A549 (cell line): ENCODE results near the gene SEMA3B. TPM values are rescaled to one million over a fixed set of nuclear protein-coding genes. Genes with fewer than 3 reads are reported as not detected.
A peak's percentile ranks its signal among the peaks of the same experiment; 100 is the strongest.

Source experiments
- ATAC-seq, 2 experiments: fragments of 200-7000 bp in 1 of 2; fragments of >200 bp in 1 of 2; cut with Nextera tagmentation in 1 of 2; cut with Tn5 transposase in 1 of 2; 3 replicates each; pipeline versions ENCODE4 v1.8.0 to v1.9.1; 2018 to 2020; ENCODE audit warnings: mild to moderate bottlenecking in 1 of 2, moderate library complexity in 1 of 2
- CTCF ChIA-PET: fragments of 300-600 bp; sonication (Branson Sonifier 250); formaldehyde crosslinking; extraction: SDS; loops from one replicate; lab custom pipeline; 2021; ENCODE audit warnings: antibody characterized with exemption, inconsistent platforms; lab: Yijun Ruan, JAX
- POLR2A ChIA-PET: fragments of 350-600 bp; formaldehyde crosslinking; extraction: SDS; loops from one replicate; lab custom pipeline; 2021; ENCODE audit warnings: antibody characterized with exemption, inconsistent platforms; lab: Yijun Ruan, JAX
- DNase-seq, 2 experiments: peaks; one replicate each; pipeline versions ENCODE4 v3.0.0 to v3.0.0-alpha.2; 2011 to 2016; ENCODE audit warnings: low read depth in 1 of 2, low spot score in 1 of 2
- FAIRE-seq: peaks from 2 replicates; lab custom pipeline; 2011; peaks lifted over from hg19 to GRCh38; lab: Jason Lieb, UNC
- H3K27ac ChIP-seq, 2 experiments: fragments of >200 bp; sonication (Bioruptor Twin); formaldehyde crosslinking; 3 replicates each; pipeline ENCODE4 v1.5.1; 2016 to 2017
- H3K4me1 ChIP-seq: fragments of >200 bp; sonication (Bioruptor Twin); formaldehyde crosslinking; 3 replicates; pipeline ENCODE4 v1.6.1; 2016
- H3K4me2 ChIP-seq: fragments of >200 bp; sonication (Bioruptor Twin); formaldehyde crosslinking; 3 replicates; pipeline ENCODE4 v1.6.1; 2016
- H3K4me3 ChIP-seq: fragments of >200 bp; sonication (Bioruptor Twin); formaldehyde crosslinking; 3 replicates; pipeline ENCODE4 v1.5.1; 2016
- H3K9me3 ChIP-seq: fragments of >200 bp; sonication (Bioruptor Twin); formaldehyde crosslinking; 3 replicates; pipeline ENCODE4 v1.6.1; 2016
- CEBPB ChIP-seq, 2 experiments: fragments of >200 bp in 1 of 2; sonication (Bioruptor Twin) in 1 of 2; formaldehyde crosslinking in 1 of 2; IDR thresholded peaks; 2 replicates each; pipeline ENCODE4 v1.6.1; 2012 to 2016
- EP300 ChIP-seq, 2 experiments: fragments of >200 bp; sonication (Bioruptor Twin); formaldehyde crosslinking; IDR thresholded peaks; 2 replicates in 1 of 2; 3 replicates in 1 of 2; pipeline ENCODE4 v1.6.1; 2016 to 2017
- FOXS1 ChIP-seq: fragments of 250-450 bp; sonication (Bioruptor Pico); IDR thresholded peaks from 2 replicates; pipeline ENCODE4 v1.5.0; 2020; ENCODE audit warnings: mild to moderate bottlenecking, moderate library complexity
- GATA3 ChIP-seq: IDR thresholded peaks from 2 replicates; pipeline ENCODE4 v1.6.1; 2012; ENCODE audit warnings: borderline replicate concordance
- HOXA7 ChIP-seq: fragments of 250-450 bp; sonication (Bioruptor Pico); IDR thresholded peaks from 2 replicates; pipeline ENCODE4 v1.5.0; 2020; ENCODE audit warnings: mild to moderate bottlenecking, moderate library complexity
- KDM1A ChIP-seq: fragments of 200-600 bp; sonication (generic); IDR thresholded peaks from 2 replicates; pipeline ENCODE4 v1.6.1; 2016; ENCODE audit warnings: low read depth, mild to moderate bottlenecking
- MAZ ChIP-seq: fragments of 150-350 bp; IDR thresholded peaks from 2 replicates; pipeline ENCODE4 v1.6.1; 2014; ENCODE audit warnings: antibody characterized with exemption, low read depth, low read length, borderline replicate concordance
- MYC ChIP-seq: IDR thresholded peaks from 2 replicates; pipeline ENCODE4 v1.6.1; 2012; ENCODE audit warnings: mild to moderate bottlenecking, inconsistent platforms, low read length, improper control_type of control experiment, borderline replicate concordance
- PHF8 ChIP-seq: fragments of 200-600 bp; sonication (generic); IDR thresholded peaks from 2 replicates; pipeline ENCODE4 v1.6.1; 2016; ENCODE audit warnings: low read depth, mild to moderate bottlenecking, antibody characterized with exemption, moderate library complexity, borderline replicate concordance
- RCOR1 ChIP-seq: fragments of 150-350 bp; IDR thresholded peaks from 2 replicates; pipeline ENCODE4 v1.6.1; 2014; ENCODE audit warnings: antibody characterized with exemption, low read length, low read depth
- TFCP2L1 ChIP-seq: fragments of 250-450 bp; sonication (Bioruptor Pico); IDR thresholded peaks from 2 replicates; pipeline ENCODE4 v1.5.0; 2021; ENCODE audit warnings: mild to moderate bottlenecking
- TP53 ChIP-seq: fragments of 250-450 bp; sonication (Bioruptor Pico); IDR thresholded peaks from 2 replicates; pipeline ENCODE4 v1.5.0; 2021; ENCODE audit warnings: mild to moderate bottlenecking, moderate library complexity
- ZC3H11A ChIP-seq: fragments of 450-650 bp; IDR thresholded peaks from 2 replicates; pipeline ENCODE4 v1.6.1; 2014; ENCODE audit warnings: antibody characterized with exemption, mild to moderate bottlenecking
- WGBS: methylation state at CpG from one replicate; pipeline ENCODE4 v1.1.6; 2017; ENCODE audit errors: missing lambda C conversion rate; 5-methylcytosine and 5-hydroxymethylcytosine counted together
- polyA plus RNA-seq, 4 experiments: library from polyadenylated mRNA; depleted of rRNA in 3 of 4; stranded (reverse); fragments of >200 nt; fragmentation: RNase III in 1 of 4; extraction: RNeasy Plus Mini Kit Qiagen cat#74134 plus additional on column Dnase treatment in 1 of 4; gene quantifications; 2 replicates in 3 of 4; 3 replicates in 1 of 4; pipeline ENCODE4 v1.2.3, GENCODE V29; 2011 to 2017
- TF ChIP-seq, protein P1 (sequence below): IDR thresholded peaks from 2 replicates; pipeline ENCODE4 v1.6.1; 2012
- TF ChIP-seq, protein P2 (sequence below): fragments of >200 bp; sonication (Bioruptor Twin); formaldehyde crosslinking; IDR thresholded peaks from 3 replicates; pipeline ENCODE4 v1.6.1; 2016
- TF ChIP-seq, protein P3 (sequence below): IDR thresholded peaks from 2 replicates; pipeline ENCODE4 v1.6.1; 2012; ENCODE audit warnings: low read depth, borderline replicate concordance
- TF ChIP-seq, protein P4 (sequence below): fragments of >200 bp; sonication (Bioruptor Twin); formaldehyde crosslinking; IDR thresholded peaks from 2 replicates; pipeline ENCODE4 v1.6.1; 2016
- TF ChIP-seq, protein P5 (sequence below): IDR thresholded peaks from 2 replicates; pipeline ENCODE4 v1.6.1; 2012
- TF ChIP-seq, protein P6 (sequence below): fragments of 250-450 bp; sonication (Bioruptor Pico); IDR thresholded peaks from 2 replicates; pipeline ENCODE4 v1.5.0; 2020; ENCODE audit warnings: low read depth, mild to moderate bottlenecking, moderate library complexity

SEMA3B gene
- polyA plus RNA-seq, 2 of the 4 experiments (the other 2 are of a cell fraction) = 6.5 to 7.4 TPM

DNA sequence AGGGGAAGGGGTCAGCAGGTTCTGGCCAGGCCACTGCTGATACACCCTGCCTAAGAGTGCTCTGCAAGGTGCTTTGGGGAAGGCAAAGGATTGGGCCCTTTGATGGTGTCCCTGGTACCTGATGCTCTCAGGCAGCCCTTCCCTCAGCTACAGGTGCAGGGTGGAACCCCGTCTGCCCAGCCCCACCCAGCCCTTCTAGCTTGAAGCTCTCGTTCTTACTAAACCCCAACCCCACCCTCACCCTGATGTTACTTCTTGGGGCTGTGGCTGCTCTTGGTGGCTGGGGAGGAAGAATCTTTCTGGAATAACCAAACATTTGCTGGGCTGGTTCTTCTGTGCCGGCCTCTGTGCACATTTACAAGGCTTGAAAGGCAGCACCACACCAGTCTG lies 26.6 kb upstream of the SEMA3B start:
- CTCF ChIA-PET = interaction anchor here (1.2 to 7.8 kb wide), 4 partner anchors 12 to 48 kb away, joined by 3 to 55 read pairs (median 16); no protein-coding TSS in a partner anchor
- H3K4me1 ChIP-seq = peaks cover 35% of the 10 kb centered on the region
- no peak overlapping the region for H3K4me2 ChIP-seq
- TF ChIP-seq, protein P1, sequence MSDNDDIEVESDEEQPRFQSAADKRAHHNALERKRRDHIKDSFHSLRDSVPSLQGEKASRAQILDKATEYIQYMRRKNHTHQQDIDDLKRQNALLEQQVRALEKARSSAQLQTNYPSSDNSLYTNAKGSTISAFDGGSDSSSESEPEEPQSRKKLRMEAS = no peak
- no peak for TF ChIP-seq TP53 (CRISPR knock-in tag)
- TF ChIP-seq EP300 (IDR thresholded peaks at IDR 0.05) = no peak
- no peak for TF ChIP-seq TFCP2L1 (CRISPR knock-in tag)
- TF ChIP-seq MYC = no peak
- no peak for TF ChIP-seq GATA3
- no peak for TF ChIP-seq ZC3H11A
- TF ChIP-seq, protein P2, sequence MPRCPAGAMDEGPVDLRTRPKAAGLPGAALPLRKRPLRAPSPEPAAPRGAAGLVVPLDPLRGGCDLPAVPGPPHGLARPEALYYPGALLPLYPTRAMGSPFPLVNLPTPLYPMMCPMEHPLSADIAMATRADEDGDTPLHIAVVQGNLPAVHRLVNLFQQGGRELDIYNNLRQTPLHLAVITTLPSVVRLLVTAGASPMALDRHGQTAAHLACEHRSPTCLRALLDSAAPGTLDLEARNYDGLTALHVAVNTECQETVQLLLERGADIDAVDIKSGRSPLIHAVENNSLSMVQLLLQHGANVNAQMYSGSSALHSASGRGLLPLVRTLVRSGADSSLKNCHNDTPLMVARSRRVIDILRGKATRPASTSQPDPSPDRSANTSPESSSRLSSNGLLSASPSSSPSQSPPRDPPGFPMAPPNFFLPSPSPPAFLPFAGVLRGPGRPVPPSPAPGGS = no peak
- TF ChIP-seq, protein P3, sequence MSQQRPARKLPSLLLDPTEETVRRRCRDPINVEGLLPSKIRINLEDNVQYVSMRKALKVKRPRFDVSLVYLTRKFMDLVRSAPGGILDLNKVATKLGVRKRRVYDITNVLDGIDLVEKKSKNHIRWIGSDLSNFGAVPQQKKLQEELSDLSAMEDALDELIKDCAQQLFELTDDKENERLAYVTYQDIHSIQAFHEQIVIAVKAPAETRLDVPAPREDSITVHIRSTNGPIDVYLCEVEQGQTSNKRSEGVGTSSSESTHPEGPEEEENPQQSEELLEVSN = no peak
- TF ChIP-seq PHF8 = no peak
- no peak for TF ChIP-seq CEBPB (IDR thresholded peaks at IDR 0.05)
- TF ChIP-seq RCOR1 = no peak
- TF ChIP-seq FOXS1 (CRISPR knock-in tag) = no peak
- no peak for TF ChIP-seq HOXA7 (CRISPR knock-in tag)
- TF ChIP-seq, all 56 proteins: peak for 0
- 77% methylated on average over 3 of the region's 3 CpGs for WGBS
- Histone ChIP-seq H3K9me3 (no peaks in the 10 kb centered on the region), H3K4me3 (no peak overlapping the region), H3K27ac (peak overlapping the region in 1 of 2 experiments; percentile 40; a peak in 2 of 6 replicates)
- DNase-seq (no peak), FAIRE-seq (no peak), ATAC-seq (no peak)
- POLR2A ChIA-PET = no interaction called here

DNA sequence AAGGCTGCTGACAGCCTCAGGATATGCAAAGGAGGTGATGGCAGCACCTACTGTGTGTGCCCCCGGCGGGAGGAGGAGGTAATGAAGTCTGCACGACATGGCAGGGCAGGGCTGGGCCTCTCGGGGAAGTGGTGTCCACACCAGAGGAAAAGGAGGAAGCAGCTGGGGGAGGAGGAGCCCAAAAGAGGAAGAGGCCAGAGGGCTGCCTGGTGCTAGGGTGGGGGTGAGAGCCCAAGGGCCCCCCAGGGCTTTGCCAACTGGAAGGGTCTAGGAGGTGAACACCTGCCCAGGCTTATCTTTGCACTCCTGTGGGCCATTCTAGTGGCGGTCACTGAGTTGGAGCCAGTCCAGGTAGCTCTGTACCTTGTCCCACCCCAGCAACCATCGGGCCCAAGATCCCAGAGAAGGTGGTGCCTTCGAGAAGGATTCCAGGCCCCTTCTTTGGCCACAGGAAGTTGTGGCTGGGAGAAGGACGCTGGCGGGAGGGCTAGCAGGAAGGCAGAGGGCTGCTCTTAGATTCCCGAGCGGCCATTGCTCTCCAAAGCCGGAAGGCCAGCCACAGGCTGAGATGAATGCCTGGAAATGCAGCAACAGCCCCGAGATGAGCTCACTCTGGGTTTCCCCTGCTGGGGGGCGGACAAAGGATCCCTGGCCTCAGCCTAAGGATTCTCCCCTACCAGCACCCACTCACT lies 25.9 kb upstream of the SEMA3B start:
- H3K9me3 ChIP-seq = no peaks in the 10 kb centered on the region
- H3K4me1 ChIP-seq = peaks cover 35% of the 10 kb centered on the region
- no peak for TF ChIP-seq KDM1A
- TF ChIP-seq, protein P4, sequence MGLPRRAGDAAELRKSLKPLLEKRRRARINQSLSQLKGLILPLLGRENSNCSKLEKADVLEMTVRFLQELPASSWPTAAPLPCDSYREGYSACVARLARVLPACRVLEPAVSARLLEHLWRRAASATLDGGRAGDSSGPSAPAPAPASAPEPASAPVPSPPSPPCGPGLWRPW = no peak
- TF ChIP-seq TFCP2L1 (CRISPR knock-in tag) = no peak
- TF ChIP-seq, protein P5, sequence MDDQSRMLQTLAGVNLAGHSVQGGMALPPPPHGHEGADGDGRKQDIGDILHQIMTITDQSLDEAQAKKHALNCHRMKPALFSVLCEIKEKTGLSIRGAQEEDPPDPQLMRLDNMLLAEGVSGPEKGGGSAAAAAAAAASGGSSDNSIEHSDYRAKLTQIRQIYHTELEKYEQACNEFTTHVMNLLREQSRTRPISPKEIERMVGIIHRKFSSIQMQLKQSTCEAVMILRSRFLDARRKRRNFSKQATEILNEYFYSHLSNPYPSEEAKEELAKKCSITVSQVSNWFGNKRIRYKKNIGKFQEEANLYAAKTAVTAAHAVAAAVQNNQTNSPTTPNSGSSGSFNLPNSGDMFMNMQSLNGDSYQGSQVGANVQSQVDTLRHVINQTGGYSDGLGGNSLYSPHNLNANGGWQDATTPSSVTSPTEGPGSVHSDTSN = no peak
- TF ChIP-seq MAZ = no peak
- TF ChIP-seq, protein P6, sequence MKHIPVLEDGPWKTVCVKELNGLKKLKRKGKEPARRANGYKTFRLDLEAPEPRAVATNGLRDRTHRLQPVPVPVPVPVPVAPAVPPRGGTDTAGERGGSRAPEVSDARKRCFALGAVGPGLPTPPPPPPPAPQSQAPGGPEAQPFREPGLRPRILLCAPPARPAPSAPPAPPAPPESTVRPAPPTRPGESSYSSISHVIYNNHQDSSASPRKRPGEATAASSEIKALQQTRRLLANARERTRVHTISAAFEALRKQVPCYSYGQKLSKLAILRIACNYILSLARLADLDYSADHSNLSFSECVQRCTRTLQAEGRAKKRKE = no peak
- TF ChIP-seq, all 56 proteins: peak for 0
- FAIRE-seq (no peak), DNase-seq (no peak), ATAC-seq (no peak)
- no peak overlapping the region for H3K4me3 ChIP-seq
- 72% methylated on average over 11 of the region's 14 CpGs for WGBS
- ChIA-PET POLR2A (no interaction called here), CTCF (interaction anchor here (0.8 to 4.7 kb wide), 7 partner anchors 11 to 49 kb away, joined by 3 to 27 read pairs (median 3); no protein-coding TSS in a partner anchor)
- peak overlapping the region in 1 of 2 experiments; percentile 40; a peak in 2 of 6 replicates for H3K27ac ChIP-seq
- no peak overlapping the region for H3K4me2 ChIP-seq
